ENCODE measurements around the gene SACM1L.

GRCh38 chr3:45776611-45777010 lies 87.4 kb downstream of the SACM1L start:
- no peak for TF ChIP-seq CTCF (IDR thresholded peaks at IDR 0.05)
- no peak for TF ChIP-seq POLR2AphosphoS5 (IDR thresholded peaks at IDR 0.05)
- no peak for TF ChIP-seq POLR2A (IDR thresholded peaks at IDR 0.05; ENCODE audit: low read depth)
